Thyroid gland (tissue), 4 donors: ENCODE data around the gene STAC. TPM values are rescaled to one million over a fixed set of nuclear protein-coding genes. Genes with fewer than 3 reads are reported as not detected.
A peak's percentile ranks its signal among the peaks of the same experiment; 100 is the strongest.

Source experiments
- DNase-seq, 2 donors: peaks; one replicate each; pipeline ENCODE4 v3.0.0-alpha.2; 2019
- H3K27ac ChIP-seq, 3 donors: fragments of 200-600 bp; sonication (generic); 1 replicate in 2 of 3; 2 replicates in 1 of 3; pipeline ENCODE4 v1.5.1; 2016 to 2019; ENCODE audit warnings: mild to moderate bottlenecking in 1 of 3, moderate library complexity in 1 of 3
- H3K27me3 ChIP-seq: fragments of 200-600 bp; sonication (generic); one replicate; pipeline ENCODE4 v1.5.1; 2019
- H3K36me3 ChIP-seq, 2 donors: fragments of 200-600 bp; sonication (generic); one replicate each; pipeline ENCODE4 v1.5.1; 2016 to 2019
- H3K4me1 ChIP-seq, 2 donors: fragments of 200-600 bp; sonication (generic); one replicate each; pipeline ENCODE4 v1.5.1; 2017 to 2019
- H3K4me3 ChIP-seq, 3 donors: fragments of 200-600 bp; sonication (generic); replicated peaks in 1 of 3; 1 replicate in 2 of 3; 2 replicates in 1 of 3; pipeline ENCODE4 v1.5.1; 2016; ENCODE audit warnings: mild to moderate bottlenecking in 1 of 3
- H3K9me3 ChIP-seq: fragments of 200-600 bp; sonication (generic); one replicate; pipeline ENCODE4 v1.5.1; 2017
- CTCF ChIP-seq, 6 experiments: fragments of 200-600 bp in 3 of 6; fragments of 450-650 bp in 3 of 6; sonication (generic) in 3 of 6; IDR thresholded peaks; one replicate each; pipeline ENCODE4 v1.5.1; 2016 to 2019; ENCODE audit warnings: antibody characterized with exemption in 6 of 6, mild to moderate bottlenecking in 2 of 6, inconsistent platforms in 1 of 6, moderate library complexity in 1 of 6
- POLR2A ChIP-seq, 2 donors: fragments of 450-650 bp; IDR thresholded peaks; one replicate each; pipeline ENCODE4 v1.6.1; 2017; ENCODE audit warnings: antibody characterized with exemption in 2 of 2, mild to moderate bottlenecking in 2 of 2, moderate library complexity in 1 of 2
- WGBS, 2 donors: methylation state at CpG; one replicate each; pipeline ENCODE4 v1.1.5; 2017; 5-methylcytosine and 5-hydroxymethylcytosine counted together
- intact Hi-C: fragments of 100-400 bp; cut with DNase I; formaldehyde crosslinking; loops from one replicate; pipeline ENCODE4 v1.15.1; 2023
- total RNA-seq, 4 donors: library from RNA; depleted of rRNA; stranded (reverse); fragments of >200 nt; gene quantifications; one replicate each; pipeline ENCODE4 v1.2.3, GENCODE V29; 2016

The STAC gene
- total RNA-seq, result 1 to 10 TPM in 2 of 4 donors, under 1 TPM in 1, not detected in 1; 0.40 to 4.7 (median 1.3) TPM

DNA sequence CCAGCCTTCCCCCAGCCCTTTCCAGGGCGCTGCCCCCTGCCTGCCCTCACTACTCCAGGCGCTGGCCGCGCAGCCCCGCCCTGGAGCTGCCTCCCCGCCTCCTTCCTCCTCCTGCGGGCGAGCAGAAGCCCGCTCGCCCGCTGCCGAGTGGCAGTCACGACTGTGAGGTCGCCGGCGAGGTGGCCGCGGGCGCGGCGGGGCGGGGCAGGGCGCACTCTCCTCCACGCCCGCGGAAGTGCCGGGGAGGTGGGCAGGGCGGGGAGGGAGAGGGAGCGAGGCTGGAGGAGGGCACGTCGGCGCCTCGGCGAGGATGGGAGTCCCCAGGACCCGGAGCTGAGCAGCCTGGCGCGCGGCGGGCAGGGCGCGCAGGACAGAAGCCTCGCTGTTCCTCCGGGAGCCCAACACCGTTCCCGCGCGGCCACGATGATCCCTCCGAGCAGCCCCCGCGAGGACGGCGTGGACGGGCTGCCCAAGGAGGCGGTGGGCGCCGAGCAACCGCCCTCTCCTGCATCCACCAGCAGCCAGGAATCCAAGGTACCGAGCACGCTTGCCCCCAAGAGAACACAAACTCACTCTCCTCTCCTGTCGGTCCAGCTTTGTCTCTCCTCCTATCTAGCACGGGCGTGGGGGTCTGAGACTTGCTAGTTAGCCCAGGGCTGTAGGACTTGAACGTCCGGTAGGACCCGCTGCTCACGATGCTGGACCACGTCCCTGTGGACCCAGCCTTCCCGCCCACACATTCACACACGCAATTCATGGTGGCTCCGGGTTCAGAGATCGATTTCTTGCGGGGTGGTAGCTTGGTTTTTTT, at the start of gene STAC:
TSS of gene STAC (plus strand) at position 284 of the 811 bp plus-strand sequence. CDS start at position 424, 140 bp downstream.
- intact Hi-C loops, result no loop called here
- no peak within 1 kb of the TSS for H3K27ac ChIP-seq
- peak within 1 kb of the TSS in 2 of 3 donors; percentile 12 to 29 for H3K4me3 ChIP-seq
- no peaks in the 10 kb centered on the region for H3K27me3 ChIP-seq
- H3K36me3 ChIP-seq, result no peaks in the 10 kb centered on the region
- H3K4me1 ChIP-seq, result no peaks in the 10 kb centered on the region
- TF ChIP-seq CTCF (IDR thresholded peaks at IDR 0.05) (no peak), POLR2A (IDR thresholded peaks at IDR 0.05) (no peak)
- WGBS, 2 donors, result 3 to 8% methylated on average over 16 to 34 of the region's 73 CpGs
- DNase-seq, result peak; percentile 23 to 42
- H3K9me3 ChIP-seq, result no peaks in the 10 kb centered on the region

DNA sequence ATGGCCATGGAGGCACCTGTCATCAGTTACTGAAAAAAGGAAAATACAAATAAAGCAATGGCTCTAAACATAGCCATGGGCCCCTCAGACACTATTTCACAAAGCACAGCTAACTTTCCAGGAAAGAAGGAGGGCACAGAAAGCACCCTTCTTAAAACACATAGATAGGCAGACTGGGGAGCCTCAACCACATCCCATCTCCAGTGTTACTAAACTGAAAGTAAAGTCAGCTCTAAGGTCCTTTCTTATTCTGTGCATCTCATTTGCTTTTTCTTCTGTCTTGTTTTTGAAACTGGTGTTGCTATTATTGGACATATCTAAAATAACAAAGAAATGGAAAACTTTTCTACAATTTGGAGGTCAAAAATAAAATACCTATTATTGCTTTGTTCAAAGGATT, 48.2 kb upstream of the STAC start:
- Histone ChIP-seq H3K27ac (no peak overlapping the region), H3K27me3 (no peaks in the 10 kb centered on the region), H3K4me3 (no peak overlapping the region), H3K9me3 (no peaks in the 10 kb centered on the region), H3K36me3 (no peaks in the 10 kb centered on the region), H3K4me1 (no peaks in the 10 kb centered on the region)
- intact Hi-C loops, result no loop called here
- TF ChIP-seq POLR2A (IDR thresholded peaks at IDR 0.05) (no peak), CTCF (IDR thresholded peaks at IDR 0.05) (no peak)
- no peak for DNase-seq

DNA sequence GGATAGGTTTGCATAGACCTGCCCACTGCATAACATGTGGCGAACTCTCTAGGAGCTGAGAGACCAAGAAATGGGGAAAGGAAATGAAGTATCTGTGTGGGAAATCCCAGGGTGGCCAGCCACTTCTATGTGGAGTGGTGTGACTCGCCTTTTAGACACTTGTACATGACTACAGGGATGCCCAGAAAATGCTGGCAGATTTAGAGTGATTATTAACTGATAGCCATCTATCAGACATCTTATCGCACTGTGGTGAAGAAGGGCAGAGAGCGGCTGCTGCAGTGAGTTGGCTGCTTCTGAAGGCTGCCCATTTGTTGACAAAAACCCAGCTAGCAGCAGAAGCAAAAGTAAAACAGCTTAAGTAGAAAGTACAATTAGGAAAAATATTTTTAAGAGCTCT, 18.1 kb upstream of the STAC start:
- H3K4me1 ChIP-seq, result no peaks in the 10 kb centered on the region
- intact Hi-C loops, result no loop called here
- no peaks in the 10 kb centered on the region for H3K27me3 ChIP-seq
- DNase-seq, result no peak
- no peak for TF ChIP-seq CTCF (IDR thresholded peaks at IDR 0.05)
- WGBS, 2 donors, result 70 to 72% methylated on average over 4 of the region's 4 CpGs
- H3K9me3 ChIP-seq, result no peaks in the 10 kb centered on the region
- no peaks in the 10 kb centered on the region for H3K36me3 ChIP-seq
- no peak overlapping the region for H3K4me3 ChIP-seq
- no peak overlapping the region for H3K27ac ChIP-seq

DNA sequence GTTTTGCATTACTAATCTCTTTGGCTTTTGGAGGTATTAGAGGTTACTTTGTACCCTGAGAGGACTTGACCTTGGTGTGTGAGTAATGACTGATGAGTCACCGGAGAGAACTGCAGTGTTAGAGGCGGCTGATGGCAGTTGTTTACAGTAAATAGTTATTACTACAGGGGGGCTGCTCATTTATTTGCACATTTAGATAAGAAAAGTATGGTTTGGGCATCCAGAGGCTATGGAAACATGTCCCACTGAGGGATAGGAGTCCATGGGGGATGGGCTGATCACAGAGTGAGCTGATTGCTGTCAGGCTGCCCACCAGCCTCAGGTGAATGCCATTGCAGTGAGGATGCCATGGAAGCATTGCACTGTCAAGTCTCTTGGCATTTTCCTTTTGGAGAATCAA, 17.3 kb upstream of the STAC start:
- H3K4me1 ChIP-seq, result no peaks in the 10 kb centered on the region
- TF ChIP-seq CTCF (IDR thresholded peaks at IDR 0.05), result no peak
- TF ChIP-seq POLR2A (IDR thresholded peaks at IDR 0.05), result no peak
- H3K27ac ChIP-seq, result no peak overlapping the region
- no peaks in the 10 kb centered on the region for H3K9me3 ChIP-seq
- H3K27me3 ChIP-seq, result no peaks in the 10 kb centered on the region
- no peaks in the 10 kb centered on the region for H3K36me3 ChIP-seq
- H3K4me3 ChIP-seq, result no peak overlapping the region
- DNase-seq, result no peak
- intact Hi-C loops, result no loop called here
- WGBS, 2 donors, result 64 to 70% methylated on average over 2 of the region's 2 CpGs

- no peak overlapping the region for H3K27ac ChIP-seq
- no peaks in the 10 kb centered on the region for H3K9me3 ChIP-seq
- intact Hi-C loops, result no loop called here
- no peak overlapping the region for H3K4me3 ChIP-seq
- DNase-seq, result no peak
- no peaks in the 10 kb centered on the region for H3K27me3 ChIP-seq
- TF ChIP-seq CTCF (IDR thresholded peaks at IDR 0.05) (no peak), POLR2A (IDR thresholded peaks at IDR 0.05) (no peak)
- WGBS, 2 donors, result 95 to 96% methylated on average over 4 of the region's 4 CpGs
- no peaks in the 10 kb centered on the region for H3K36me3 ChIP-seq
- H3K4me1 ChIP-seq, result no peaks in the 10 kb centered on the region
Observed at GRCh38 chr3:36364260-36364659, 16.0 kb upstream of the STAC start.
